B cell (primary cell): Measurements from ENCODE around the gene FRZB. TPM values are rescaled to one million over a fixed set of nuclear protein-coding genes. Genes with fewer than 3 reads are reported as not detected.

ENCODE experiments used
- ATAC-seq: fragments of 200-7000 bp; cut with Tn5 transposase; one replicate; pipeline ENCODE4 v1.10.0; 2021; ENCODE audit warnings: low read depth, mild to moderate bottlenecking, moderate number of reproducible peaks, moderate library complexity
- CTCF ChIA-PET: fragments of 350-600 bp; sonication (Branson Sonifier 250); formaldehyde crosslinking; loops from one replicate; lab custom pipeline; 2021; ENCODE audit warnings: antibody characterized with exemption, inconsistent platforms; lab: Charles Lee
- POLR2A ChIA-PET: fragments of 350-600 bp; sonication (Branson Sonifier 250); formaldehyde crosslinking; loops from one replicate; lab custom pipeline; 2021; ENCODE audit warnings: antibody characterized with exemption; lab: Charles Lee
- DNase-seq: peaks from one replicate; pipeline ENCODE4 v3.0.0; 2013
- H2AFZ ChIP-seq: 2 replicates; pipeline ENCODE4 v1.6.1; 2012; ENCODE audit warnings: mild to moderate bottlenecking, low read depth, low read length; ENCODE audit not compliant: insufficient read depth, poor library complexity, severe bottlenecking
- H3K27ac ChIP-seq, 2 donors: 1 replicate in 1 of 2; 2 replicates in 1 of 2; pipeline ENCODE4 v1.5.1; 2012 to 2013; ENCODE audit warnings: low read length in 2 of 2, mild to moderate bottlenecking in 2 of 2, moderate library complexity in 1 of 2
- H3K27me3 ChIP-seq, 4 experiments: fragments of 200-600 bp in 1 of 4; sonication (generic) in 1 of 4; replicated peaks in 1 of 4; 1 replicate in 2 of 4; 2 replicates in 2 of 4; pipeline versions ENCODE4 v1.6.1 to v1.7.0; 2013 to 2016; ENCODE audit warnings: low read length in 3 of 4, mild to moderate bottlenecking in 2 of 4, mixed read lengths in 1 of 4, moderate library complexity in 1 of 4; ENCODE audit not compliant: insufficient read depth in 4 of 4, control insufficient read depth in 3 of 4; ENCODE audit errors: control extremely low read depth in 1 of 4
- H3K36me3 ChIP-seq, 2 experiments: replicated peaks in 1 of 2; 1 replicate in 1 of 2; 2 replicates in 1 of 2; pipeline versions ENCODE4 v1.6.1 to v1.7.1; 2013; ENCODE audit warnings: low read length in 1 of 2; ENCODE audit not compliant: insufficient read depth in 2 of 2, control insufficient read depth in 1 of 2; ENCODE audit errors: control extremely low read depth in 1 of 2, extremely low read depth in 1 of 2
- H3K4me1 ChIP-seq, 2 donors: fragments of 200-600 bp in 1 of 2; sonication (generic) in 1 of 2; 1 replicate in 1 of 2; 2 replicates in 1 of 2; pipeline versions ENCODE4 v1.5.1 to v1.6.1; 2013 to 2017; ENCODE audit warnings: low read length in 2 of 2; ENCODE audit not compliant: control insufficient read depth in 2 of 2, insufficient read depth in 2 of 2
- H3K4me2 ChIP-seq: replicated peaks from 2 replicates; pipeline ENCODE3; 2012; ENCODE audit warnings: mild to moderate bottlenecking, low read depth, low read length; ENCODE audit not compliant: poor library complexity, severe bottlenecking
- H3K4me3 ChIP-seq, 5 experiments: fragments of 200-600 bp in 1 of 5; sonication (generic) in 1 of 5; 1 replicate in 3 of 5; 2 replicates in 2 of 5; pipeline versions ENCODE4 v1.5.1 to v1.7.0; 2011 to 2016; ENCODE audit warnings: low read length in 4 of 5, mild to moderate bottlenecking in 4 of 5, low read depth in 2 of 5, control low read depth in 1 of 5, moderate library complexity in 1 of 5; ENCODE audit not compliant: insufficient read depth in 1 of 5; ENCODE audit errors: control extremely low read depth in 1 of 5, extremely low read depth in 1 of 5
- H3K79me2 ChIP-seq: fragments of 200-600 bp; sonication (generic); one replicate; pipeline ENCODE4 v1.6.0; 2016; ENCODE audit warnings: low read length; ENCODE audit not compliant: control insufficient read depth, insufficient read depth
- H3K9ac ChIP-seq: fragments of 200-600 bp; sonication (generic); 2 replicates; pipeline ENCODE4 v1.6.1; 2017; ENCODE audit warnings: mild to moderate bottlenecking, low read length, moderate library complexity
- H3K9me3 ChIP-seq, 3 donors: one replicate each; pipeline versions ENCODE4 v1.6.1 to v1.7.1; 2013; ENCODE audit warnings: low read length in 2 of 3; ENCODE audit not compliant: control insufficient read depth in 2 of 3, insufficient read depth in 1 of 3; ENCODE audit errors: control extremely low read depth in 1 of 3
- H4K20me1 ChIP-seq: 2 replicates; pipeline ENCODE4 v1.6.0; 2012; ENCODE audit warnings: mild to moderate bottlenecking, low read length; ENCODE audit not compliant: insufficient read depth, control insufficient read depth, poor library complexity, severe bottlenecking
- H3K27ac Mint-ChIP-seq: one replicate; pipeline ENCODE4 v1.8.0; 2021; ENCODE audit warnings: mixed read lengths
- H3K27me3 Mint-ChIP-seq: one replicate; pipeline ENCODE4 v1.8.0; 2021; ENCODE audit warnings: mixed read lengths
- H3K4me1 Mint-ChIP-seq: one replicate; pipeline ENCODE4 v1.8.0; 2021; ENCODE audit warnings: mixed read lengths
- H3K4me3 Mint-ChIP-seq: one replicate; pipeline ENCODE4 v1.8.0; 2021; ENCODE audit warnings: mixed read lengths
- H3K9me3 Mint-ChIP-seq: one replicate; pipeline ENCODE4 v1.8.0; 2022; ENCODE audit warnings: mixed read lengths; ENCODE audit not compliant: insufficient read depth
- CTCF ChIP-seq: fragments of 200-600 bp; IDR thresholded peaks from one replicate; pipeline ENCODE4 v1.8.0; 2022; ENCODE audit warnings: antibody characterized with exemption, mild to moderate bottlenecking
- EZH2 ChIP-seq: IDR thresholded peaks from 2 replicates; pipeline ENCODE4 v1.6.1; 2012; ENCODE audit warnings: borderline replicate concordance, low read depth, mild to moderate bottlenecking, moderate library complexity, low read length; ENCODE audit not compliant: insufficient read depth, poor library complexity, severe bottlenecking
- WGBS: methylation state at CpG from one replicate; pipeline ENCODE4 v1.1.5; 2013; ENCODE audit warnings: missing lambda C conversion rate; ENCODE audit not compliant: insufficient coverage; 5-methylcytosine and 5-hydroxymethylcytosine counted together
- intact Hi-C: fragments of 100-400 bp; cut with micrococcal nuclease; formaldehyde crosslinking; loops from one replicate; pipeline ENCODE4 v1.10.0; 2022
- polyA plus RNA-seq: library from polyadenylated mRNA; depleted of rRNA; stranded (reverse); fragments of >200 nt; gene quantifications from 2 replicates; pipeline ENCODE4 v1.2.3, GENCODE V29; 2012
- total RNA-seq, 2 donors: library from RNA; stranded (reverse); fragments of 120-200 nt in 1 of 2; gene quantifications; 1 replicate in 1 of 2; 2 replicates in 1 of 2; pipeline versions ENCODE4 v1.2.3 to v1.2.4, GENCODE V29; 2013 to 2022

FRZB gene
- total and polyA plus RNA-seq, 2 donors (not counting 1 experiment from before 2014, with no cell fraction given): 0.27 TPM; not detected in 1

GRCh38 chr2:182826496-182826895, 39.9 kb downstream of the FRZB start:
- no peak for DNase-seq
- 100% methylated on average over 2 of the region's 3 CpGs for WGBS
- Mint-ChIP-seq H3K27ac (no peak overlapping the region), H3K9me3 (no peaks in the 10 kb centered on the region), H3K27me3 (peaks cover 16% of the 10 kb centered on the region), H3K4me3 (no peak overlapping the region), H3K4me1 (no peaks in the 10 kb centered on the region)
- Histone ChIP-seq H3K27me3 (peaks cover 0 to 4% (median 0%) of the 10 kb centered on the region in 4 experiments), H4K20me1 (no peaks in the 10 kb centered on the region), H2AFZ (no peak overlapping the region), H3K4me3 (no peak overlapping the region), H3K4me1 (no peaks in the 10 kb centered on the region), H3K9me3 (no peaks in the 10 kb centered on the region), H3K4me2 (no peak overlapping the region), H3K36me3 (no peaks in the 10 kb centered on the region), H3K27ac (no peak overlapping the region), H3K79me2 (no peaks in the 10 kb centered on the region), H3K9ac (no peak overlapping the region)
- TF ChIP-seq EZH2: no peak
- no peak for TF ChIP-seq CTCF
- CTCF ChIA-PET: no interaction called here
- intact Hi-C loops: no loop called here
- no peak for ATAC-seq
- POLR2A ChIA-PET: no interaction called here

- no peaks in the 10 kb centered on the region for H3K4me1 ChIP-seq
- H2AFZ ChIP-seq: no peak overlapping the region
- no peak overlapping the region for H3K27ac Mint-ChIP-seq
- intact Hi-C loops: no loop called here
- no peaks in the 10 kb centered on the region for H4K20me1 ChIP-seq
- no peaks in the 10 kb centered on the region for H3K4me1 Mint-ChIP-seq
- H3K36me3 ChIP-seq: no peaks in the 10 kb centered on the region
- DNase-seq (no peak), ATAC-seq (no peak)
- H3K4me3 Mint-ChIP-seq: no peak overlapping the region
- CTCF ChIA-PET: no interaction called here
- H3K9me3 Mint-ChIP-seq: no peaks in the 10 kb centered on the region
- H3K27ac ChIP-seq: no peak overlapping the region
- no peaks in the 10 kb centered on the region for H3K9me3 ChIP-seq
- peaks cover 19% of the 10 kb centered on the region for H3K27me3 Mint-ChIP-seq
- no peak for TF ChIP-seq EZH2
- TF ChIP-seq CTCF: no peak
- no CpG with 5 or more reads among the region's 1 CpG for WGBS
- H3K27me3 ChIP-seq: peaks cover 0 to 4% (median 0%) of the 10 kb centered on the region in 4 experiments
- H3K9ac ChIP-seq: no peak overlapping the region
- POLR2A ChIA-PET: no interaction called here
- no peaks in the 10 kb centered on the region for H3K79me2 ChIP-seq
- no peak overlapping the region for H3K4me2 ChIP-seq
- H3K4me3 ChIP-seq: no peak overlapping the region
These were observed 40.4 kb downstream of the FRZB start for GRCh38 chr2:182826064-182826463.
